Trophoblast cell (in vitro differentiated cells and primary cell): ENCODE results near the gene PER1.
A peak's percentile ranks its signal among the peaks of the same experiment; 100 is the strongest.

Experiments
- DNase-seq, 2 donors: peaks; one replicate each; pipeline ENCODE4 v3.0.0-alpha.2; 2016
- H2AFZ ChIP-seq: 2 replicates; pipeline ENCODE4 v1.6.1; 2013; ENCODE audit warnings: low read length, moderate library complexity, mild to moderate bottlenecking; ENCODE audit not compliant: insufficient read depth, poor library complexity
- H2AK5ac ChIP-seq: 2 replicates; pipeline ENCODE4 v1.6.1; 2013; ENCODE audit warnings: mild to moderate bottlenecking, low read length
- H2BK120ac ChIP-seq: 2 replicates; pipeline ENCODE4 v1.6.1; 2013; ENCODE audit warnings: low read length, mild to moderate bottlenecking, moderate library complexity; ENCODE audit not compliant: insufficient read depth, poor library complexity
- H2BK12ac ChIP-seq: 2 replicates; pipeline ENCODE4 v1.6.1; 2013; ENCODE audit warnings: mild to moderate bottlenecking, low read length, moderate library complexity
- H2BK5ac ChIP-seq: 2 replicates; pipeline ENCODE4 v1.6.1; 2013; ENCODE audit warnings: low read length, low read depth, moderate library complexity, mild to moderate bottlenecking; ENCODE audit not compliant: poor library complexity
- H3K14ac ChIP-seq: 2 replicates; pipeline ENCODE4 v1.6.1; 2013; ENCODE audit warnings: mild to moderate bottlenecking, low read length
- H3K18ac ChIP-seq: 2 replicates; pipeline ENCODE4 v1.6.1; 2013; ENCODE audit warnings: mild to moderate bottlenecking, low read length
- H3K23ac ChIP-seq: 2 replicates; pipeline ENCODE4 v1.6.1; 2013; ENCODE audit warnings: low read length
- H3K27ac ChIP-seq: 2 replicates; pipeline ENCODE4 v1.5.1; 2013; ENCODE audit warnings: low read depth, mild to moderate bottlenecking, inconsistent platforms, low read length, moderate library complexity
- H3K27me3 ChIP-seq: 2 replicates; pipeline ENCODE4 v1.6.1; 2013; ENCODE audit warnings: inconsistent platforms, mild to moderate bottlenecking, low read length, moderate library complexity; ENCODE audit not compliant: insufficient read depth
- H3K36me3 ChIP-seq, 2 experiments: 1 replicate in 1 of 2; 2 replicates in 1 of 2; pipeline ENCODE4 v1.6.1; 2013; ENCODE audit warnings: low read length in 2 of 2, mild to moderate bottlenecking in 2 of 2, moderate library complexity in 1 of 2; ENCODE audit not compliant: insufficient read depth in 2 of 2, control insufficient read depth in 1 of 2
- H3K4ac ChIP-seq: 2 replicates; pipeline ENCODE4 v1.6.1; 2013; ENCODE audit warnings: low read depth, mild to moderate bottlenecking, low read length, moderate library complexity
- H3K4me1 ChIP-seq, 2 experiments: 1 replicate in 1 of 2; 2 replicates in 1 of 2; pipeline ENCODE4 v1.6.1; 2013; ENCODE audit warnings: low read length in 2 of 2, mild to moderate bottlenecking in 2 of 2, moderate library complexity in 1 of 2; ENCODE audit not compliant: insufficient read depth in 2 of 2, control insufficient read depth in 1 of 2
- H3K4me2 ChIP-seq: 2 replicates; pipeline ENCODE4 v1.6.1; 2013; ENCODE audit warnings: inconsistent platforms, mild to moderate bottlenecking, low read length, moderate library complexity
- H3K4me3 ChIP-seq: 2 replicates; pipeline ENCODE4 v1.5.1; 2013; ENCODE audit warnings: mild to moderate bottlenecking, low read depth, low read length, inconsistent platforms
- H3K79me1 ChIP-seq: one replicate; pipeline ENCODE4 v1.6.1; 2013; ENCODE audit warnings: low read length
- H3K79me2 ChIP-seq: 2 replicates; pipeline ENCODE4 v1.6.1; 2013; ENCODE audit warnings: low read length, mild to moderate bottlenecking; ENCODE audit not compliant: control insufficient read depth, insufficient read depth, poor library complexity
- H3K9ac ChIP-seq: 2 replicates; pipeline ENCODE4 v1.6.1; 2013; ENCODE audit warnings: mild to moderate bottlenecking, low read length
- H3K9me3 ChIP-seq: 2 replicates; pipeline ENCODE4 v1.6.1; 2013; ENCODE audit warnings: low read depth, mild to moderate bottlenecking, control low read depth, inconsistent platforms, low read length; ENCODE audit not compliant: insufficient read depth
- H4K12ac ChIP-seq: 2 replicates; pipeline ENCODE4 v1.6.1; 2013; ENCODE audit warnings: low read depth, mild to moderate bottlenecking, low read length, moderate library complexity
- H4K8ac ChIP-seq: 2 replicates; pipeline ENCODE4 v1.6.1; 2013; ENCODE audit warnings: low read depth, mild to moderate bottlenecking, low read length, moderate library complexity
- H4K91ac ChIP-seq: one replicate; pipeline ENCODE4 v1.6.1; 2013; ENCODE audit warnings: low read depth, mild to moderate bottlenecking, low read length, moderate library complexity
- WGBS: extraction: QIAGEN DNeasy Blood & Tissue Kit; methylation state at CpG from one replicate; pipeline ENCODE4 v1.1.7; 2013; ENCODE audit warnings: missing lambda C conversion rate; ENCODE audit not compliant: insufficient read length, insufficient coverage; ENCODE audit errors: extremely low coverage; 5-methylcytosine and 5-hydroxymethylcytosine counted together

The PER1 gene

GRCh38 chr17:8142158-8142886, 9.9 kb downstream of the PER1 start:
- DNase-seq, result no peak
- Histone ChIP-seq H3K9ac (no peak overlapping the region), H2BK12ac (no peak overlapping the region), H3K27me3 (no peaks in the 10 kb centered on the region), H3K79me1 (no peaks in the 10 kb centered on the region), H4K12ac (no peak overlapping the region), H2BK5ac (no peak overlapping the region), H3K23ac (no peak overlapping the region), H3K4me1 (peaks cover 0 to 5% of the 10 kb centered on the region in 2 experiments), H2BK120ac (no peak overlapping the region), H3K14ac (no peak overlapping the region), H4K91ac (no peak overlapping the region), H3K18ac (no peak overlapping the region), H3K4me3 (no peak overlapping the region), H2AFZ (no peak overlapping the region), H2AK5ac (no peak overlapping the region), H3K27ac (no peak overlapping the region), H4K8ac (no peak overlapping the region), H3K9me3 (no peaks in the 10 kb centered on the region), H3K36me3 (peaks cover 47 to 52% of the 10 kb centered on the region in 2 experiments), H3K4me2 (no peak overlapping the region), H3K4ac (no peak overlapping the region), H3K79me2 (no peaks in the 10 kb centered on the region)
- no CpG with 5 or more reads among the region's 23 CpGs for WGBS

GRCh38 chr17:8141741-8142140, 10.5 kb downstream of the PER1 start:
- H2BK120ac ChIP-seq, result no peak overlapping the region
- H4K8ac ChIP-seq, result no peak overlapping the region
- H3K36me3 ChIP-seq, result peaks cover 41 to 46% of the 10 kb centered on the region in 2 experiments
- H3K4ac ChIP-seq, result no peak overlapping the region
- H2AFZ ChIP-seq, result no peak overlapping the region
- DNase-seq, result no peak
- H3K4me1 ChIP-seq, result peaks cover 0 to 5% of the 10 kb centered on the region in 2 experiments
- H3K18ac ChIP-seq, result no peak overlapping the region
- no peak overlapping the region for H3K4me3 ChIP-seq
- H3K9me3 ChIP-seq, result no peaks in the 10 kb centered on the region
- no peak overlapping the region for H2BK5ac ChIP-seq
- H3K4me2 ChIP-seq, result no peak overlapping the region
- H3K23ac ChIP-seq, result no peak overlapping the region
- H3K79me1 ChIP-seq, result no peaks in the 10 kb centered on the region
- no peaks in the 10 kb centered on the region for H3K27me3 ChIP-seq
- H2AK5ac ChIP-seq, result no peak overlapping the region
- H2BK12ac ChIP-seq, result no peak overlapping the region
- no peak overlapping the region for H4K12ac ChIP-seq
- no peaks in the 10 kb centered on the region for H3K79me2 ChIP-seq
- no CpG with 5 or more reads among the region's 11 CpGs for WGBS
- H4K91ac ChIP-seq, result no peak overlapping the region
- H3K9ac ChIP-seq, result no peak overlapping the region
- no peak overlapping the region for H3K14ac ChIP-seq
- H3K27ac ChIP-seq, result no peak overlapping the region

GRCh38 chr17:8141045-8141444, 11.2 kb downstream of the PER1 start:
- Histone ChIP-seq H3K9ac (no peak overlapping the region), H4K8ac (no peak overlapping the region), H3K79me2 (no peaks in the 10 kb centered on the region), H2AK5ac (no peak overlapping the region), H3K18ac (no peak overlapping the region), H2BK5ac (no peak overlapping the region), H3K4me1 (peaks cover 0 to 5% of the 10 kb centered on the region in 2 experiments), H3K27me3 (no peaks in the 10 kb centered on the region), H3K4ac (no peak overlapping the region), H3K23ac (no peak overlapping the region), H3K27ac (no peak overlapping the region), H3K14ac (no peak overlapping the region), H3K4me3 (no peak overlapping the region), H4K12ac (no peak overlapping the region), H2BK120ac (no peak overlapping the region), H3K4me2 (no peak overlapping the region), H3K9me3 (no peaks in the 10 kb centered on the region), H3K36me3 (peaks cover 34 to 39% of the 10 kb centered on the region in 2 experiments), H4K91ac (no peak overlapping the region), H3K79me1 (no peaks in the 10 kb centered on the region), H2AFZ (no peak overlapping the region), H2BK12ac (no peak overlapping the region)
- no peak for DNase-seq
- WGBS, result no CpG with 5 or more reads among the region's 7 CpGs

GRCh38 chr17:8140065-8141029, 11.9 kb downstream of the PER1 start:
- Histone ChIP-seq H4K8ac (no peak overlapping the region), H3K36me3 (peaks cover 32 to 34% of the 10 kb centered on the region in 2 experiments), H2BK120ac (no peak overlapping the region), H2AFZ (no peak overlapping the region), H3K14ac (no peak overlapping the region), H2AK5ac (no peak overlapping the region), H3K9ac (no peak overlapping the region), H3K79me1 (no peaks in the 10 kb centered on the region), H3K4me3 (peak overlapping the region; percentile 16), H4K91ac (no peak overlapping the region), H3K4me2 (no peak overlapping the region), H3K4ac (no peak overlapping the region), H2BK12ac (no peak overlapping the region), H3K23ac (no peak overlapping the region), H3K18ac (no peak overlapping the region), H3K27ac (no peak overlapping the region), H4K12ac (no peak overlapping the region), H3K4me1 (peaks cover 0 to 5% of the 10 kb centered on the region in 2 experiments), H2BK5ac (no peak overlapping the region), H3K9me3 (no peaks in the 10 kb centered on the region), H3K79me2 (no peaks in the 10 kb centered on the region), H3K27me3 (no peaks in the 10 kb centered on the region)
- no peak for DNase-seq
- WGBS, result no CpG with 5 or more reads among the region's 18 CpGs
